ENCODE measurements around the gene PLA2G5.

The PLA2G5 gene

GRCh38 chr1:20087668-20088067, 17.7 kb downstream of the PLA2G5 start:
- H3K79me2 ChIP-seq (ENCODE audit: control insufficient read depth, insufficient read depth, low read length, poor library complexity): no peaks in the 10 kb centered on the region

GRCh38 chr1:20089328-20090077, 19.5 kb downstream of the PLA2G5 start:
- WGBS (ENCODE audit: extremely low coverage, insufficient coverage, insufficient read length): no CpG with 5 or more reads among the region's 19 CpGs
- no peak for DNase-seq
- Histone ChIP-seq H2AFZ (ENCODE audit: insufficient read depth, low read length, poor library complexity) (no peak overlapping the region), H3K27ac (ENCODE audit: low read depth, low read length) (no peak overlapping the region), H4K8ac (ENCODE audit: low read depth, low read length) (no peak overlapping the region), H3K18ac (ENCODE audit: low read length) (no peak overlapping the region), H3K4ac (ENCODE audit: low read depth, low read length) (no peak overlapping the region), H2BK5ac (ENCODE audit: low read depth, low read length, poor library complexity) (no peak overlapping the region), H3K4me1 (ENCODE audit: control insufficient read depth in 1 of 2, insufficient read depth in 2 of 2, low read length in 2 of 2) (no peaks in the 10 kb centered on the region), H3K9me3 (ENCODE audit: insufficient read depth, low read depth, low read length) (peaks cover 2% of the 10 kb centered on the region), H4K91ac (ENCODE audit: low read depth, low read length) (no peak overlapping the region), H2AK5ac (ENCODE audit: low read length) (no peak overlapping the region), H2BK12ac (ENCODE audit: low read length) (no peak overlapping the region), H3K23ac (ENCODE audit: low read length) (no peak overlapping the region), H3K4me2 (ENCODE audit: low read length) (no peak overlapping the region), H3K79me2 (ENCODE audit: control insufficient read depth, insufficient read depth, low read length, poor library complexity) (no peaks in the 10 kb centered on the region), H2BK120ac (ENCODE audit: insufficient read depth, low read length, poor library complexity) (no peak overlapping the region), H3K9ac (ENCODE audit: low read length) (no peak overlapping the region), H4K12ac (ENCODE audit: low read depth, low read length) (no peak overlapping the region), H3K27me3 (ENCODE audit: insufficient read depth, low read length) (no peaks in the 10 kb centered on the region), H3K14ac (ENCODE audit: low read length) (no peak overlapping the region), H3K4me3 (ENCODE audit: low read depth, low read length) (peak overlapping the region; percentile 17), H3K36me3 (ENCODE audit: control insufficient read depth in 1 of 2, insufficient read depth in 2 of 2, low read length in 2 of 2) (no peaks in the 10 kb centered on the region), H3K79me1 (ENCODE audit: low read length) (no peaks in the 10 kb centered on the region)

More at GRCh38 chr1:20087668-20088067, 17.7 kb downstream of the PLA2G5 start:
- H4K12ac ChIP-seq (ENCODE audit: low read depth, low read length): no peak overlapping the region
- H2BK5ac ChIP-seq (ENCODE audit: low read depth, low read length, poor library complexity): no peak overlapping the region
- no peak overlapping the region for H3K4me3 ChIP-seq (ENCODE audit: low read depth, low read length)
- H2AFZ ChIP-seq (ENCODE audit: insufficient read depth, low read length, poor library complexity): no peak overlapping the region
- H3K4me2 ChIP-seq (ENCODE audit: low read length): no peak overlapping the region
- H2BK12ac ChIP-seq (ENCODE audit: low read length): no peak overlapping the region
- peaks cover 4% of the 10 kb centered on the region for H3K9me3 ChIP-seq (ENCODE audit: insufficient read depth, low read depth, low read length)
- no peak overlapping the region for H3K23ac ChIP-seq (ENCODE audit: low read length)
- no peak overlapping the region for H3K4ac ChIP-seq (ENCODE audit: low read depth, low read length)
- no peaks in the 10 kb centered on the region for H3K36me3 ChIP-seq (ENCODE audit: control insufficient read depth in 1 of 2, insufficient read depth in 2 of 2, low read length in 2 of 2)
- no peak overlapping the region for H3K18ac ChIP-seq (ENCODE audit: low read length)
- no peak overlapping the region for H3K14ac ChIP-seq (ENCODE audit: low read length)
- H3K27me3 ChIP-seq (ENCODE audit: insufficient read depth, low read length): no peaks in the 10 kb centered on the region
- no peak overlapping the region for H2AK5ac ChIP-seq (ENCODE audit: low read length)
- no peak overlapping the region for H3K9ac ChIP-seq (ENCODE audit: low read length)
- no peak overlapping the region for H2BK120ac ChIP-seq (ENCODE audit: insufficient read depth, low read length, poor library complexity)
- WGBS (ENCODE audit: extremely low coverage, insufficient coverage, insufficient read length): no CpG with 5 or more reads among the region's 4 CpGs
- no peaks in the 10 kb centered on the region for H3K4me1 ChIP-seq (ENCODE audit: control insufficient read depth in 1 of 2, insufficient read depth in 2 of 2, low read length in 2 of 2)
- no peak overlapping the region for H3K27ac ChIP-seq (ENCODE audit: low read depth, low read length)
- H4K91ac ChIP-seq (ENCODE audit: low read depth, low read length): no peak overlapping the region
- DNase-seq: no peak
- no peaks in the 10 kb centered on the region for H3K79me1 ChIP-seq (ENCODE audit: low read length)
- no peak overlapping the region for H4K8ac ChIP-seq (ENCODE audit: low read depth, low read length)

GRCh38 chr1:20090119-20090518, 20.1 kb downstream of the PLA2G5 start:
- DNase-seq: no peak
- no peak overlapping the region for H2BK5ac ChIP-seq (ENCODE audit: low read depth, low read length, poor library complexity)
- no peak overlapping the region for H3K4me3 ChIP-seq (ENCODE audit: low read depth, low read length)
- no peak overlapping the region for H3K23ac ChIP-seq (ENCODE audit: low read length)
- H2AFZ ChIP-seq (ENCODE audit: insufficient read depth, low read length, poor library complexity): no peak overlapping the region
- no peaks in the 10 kb centered on the region for H3K4me1 ChIP-seq (ENCODE audit: control insufficient read depth in 1 of 2, insufficient read depth in 2 of 2, low read length in 2 of 2)
- H3K18ac ChIP-seq (ENCODE audit: low read length): no peak overlapping the region
- H3K79me2 ChIP-seq (ENCODE audit: control insufficient read depth, insufficient read depth, low read length, poor library complexity): no peaks in the 10 kb centered on the region
- H3K14ac ChIP-seq (ENCODE audit: low read length): no peak overlapping the region
- no peak overlapping the region for H3K9ac ChIP-seq (ENCODE audit: low read length)
- H3K27me3 ChIP-seq (ENCODE audit: insufficient read depth, low read length): no peaks in the 10 kb centered on the region
- H2BK12ac ChIP-seq (ENCODE audit: low read length): no peak overlapping the region
- no peak overlapping the region for H2BK120ac ChIP-seq (ENCODE audit: insufficient read depth, low read length, poor library complexity)
- no peak overlapping the region for H2AK5ac ChIP-seq (ENCODE audit: low read length)
- no CpG with 5 or more reads among the region's 3 CpGs for WGBS (ENCODE audit: extremely low coverage, insufficient coverage, insufficient read length)
- H4K8ac ChIP-seq (ENCODE audit: low read depth, low read length): no peak overlapping the region
- no peaks in the 10 kb centered on the region for H3K79me1 ChIP-seq (ENCODE audit: low read length)
- no peak overlapping the region for H4K12ac ChIP-seq (ENCODE audit: low read depth, low read length)
- H3K4me2 ChIP-seq (ENCODE audit: low read length): no peak overlapping the region
- no peaks in the 10 kb centered on the region for H3K36me3 ChIP-seq (ENCODE audit: control insufficient read depth in 1 of 2, insufficient read depth in 2 of 2, low read length in 2 of 2)
- no peak overlapping the region for H3K27ac ChIP-seq (ENCODE audit: low read depth, low read length)
- H3K9me3 ChIP-seq (ENCODE audit: insufficient read depth, low read depth, low read length): peaks cover 2% of the 10 kb centered on the region
- no peak overlapping the region for H3K4ac ChIP-seq (ENCODE audit: low read depth, low read length)
- H4K91ac ChIP-seq (ENCODE audit: low read depth, low read length): no peak overlapping the region

- Histone ChIP-seq H3K9ac (ENCODE audit: low read length) (no peak overlapping the region), H3K4me2 (ENCODE audit: low read length) (no peak overlapping the region), H3K14ac (ENCODE audit: low read length) (no peak overlapping the region), H4K8ac (ENCODE audit: low read depth, low read length) (no peak overlapping the region), H3K79me1 (ENCODE audit: low read length) (no peaks in the 10 kb centered on the region), H3K4me1 (ENCODE audit: control insufficient read depth in 1 of 2, insufficient read depth in 2 of 2, low read length in 2 of 2) (no peaks in the 10 kb centered on the region), H4K91ac (ENCODE audit: low read depth, low read length) (no peak overlapping the region), H2BK120ac (ENCODE audit: insufficient read depth, low read length, poor library complexity) (no peak overlapping the region), H2BK12ac (ENCODE audit: low read length) (no peak overlapping the region), H4K12ac (ENCODE audit: low read depth, low read length) (no peak overlapping the region), H2BK5ac (ENCODE audit: low read depth, low read length, poor library complexity) (no peak overlapping the region), H3K23ac (ENCODE audit: low read length) (no peak overlapping the region), H3K36me3 (ENCODE audit: control insufficient read depth in 1 of 2, insufficient read depth in 2 of 2, low read length in 2 of 2) (no peaks in the 10 kb centered on the region), H2AFZ (ENCODE audit: insufficient read depth, low read length, poor library complexity) (no peak overlapping the region), H3K18ac (ENCODE audit: low read length) (no peak overlapping the region), H3K4ac (ENCODE audit: low read depth, low read length) (no peak overlapping the region), H2AK5ac (ENCODE audit: low read length) (no peak overlapping the region), H3K79me2 (ENCODE audit: control insufficient read depth, insufficient read depth, low read length, poor library complexity) (no peaks in the 10 kb centered on the region), H3K27ac (ENCODE audit: low read depth, low read length) (no peak overlapping the region), H3K4me3 (ENCODE audit: low read depth, low read length) (no peak overlapping the region), H3K9me3 (ENCODE audit: insufficient read depth, low read depth, low read length) (peaks cover 2% of the 10 kb centered on the region), H3K27me3 (ENCODE audit: insufficient read depth, low read length) (no peaks in the 10 kb centered on the region)
- no CpG with 5 or more reads among the region's 6 CpGs for WGBS (ENCODE audit: extremely low coverage, insufficient coverage, insufficient read length)
- DNase-seq: no peak
Observed at GRCh38 chr1:20090641-20091040, 20.6 kb downstream of the PLA2G5 start.

All from trophoblast cell (in vitro differentiated cells and primary cell).